Neural progenitor cell (in vitro differentiated cells): ENCODE measurements around the gene RAD51B. TPM values are rescaled to one million over a fixed set of nuclear protein-coding genes. Genes with fewer than 3 reads are reported as not detected.

Source experiments
- DNase-seq: peaks from one replicate; pipeline ENCODE4 v3.0.0-alpha.2; 2016; ENCODE audit warnings: low spot score
- H2AFZ ChIP-seq: fragments of 200-600 bp; sonication (generic); replicated peaks from 2 replicates; pipeline ENCODE4 v1.6.1; 2016; ENCODE audit warnings: antibody characterized with exemption
- H3F3A ChIP-seq: fragments of 200-600 bp; sonication (generic); 2 replicates; pipeline ENCODE4 v1.6.1; 2016; ENCODE audit warnings: antibody characterized with exemption, low read depth
- H3K27ac ChIP-seq: fragments of 200-600 bp; sonication (generic); 2 replicates; pipeline ENCODE4 v1.5.1; 2016; ENCODE audit warnings: mild to moderate bottlenecking
- H3K27me3 ChIP-seq: fragments of 200-600 bp; sonication (generic); 2 replicates; pipeline ENCODE4 v1.6.1; 2016; ENCODE audit warnings: mild to moderate bottlenecking, moderate library complexity
- H3K36me3 ChIP-seq: fragments of 200-600 bp; sonication (generic); 2 replicates; pipeline ENCODE4 v1.5.1; 2016
- H3K4me1 ChIP-seq: fragments of 200-600 bp; sonication (generic); 2 replicates; pipeline ENCODE4 v1.6.1; 2016; ENCODE audit warnings: mixed run types
- H3K4me2 ChIP-seq: fragments of 200-600 bp; sonication (generic); 2 replicates; pipeline ENCODE4 v1.6.1; 2016
- H3K4me3 ChIP-seq: fragments of 200-600 bp; sonication (generic); 2 replicates; pipeline ENCODE4 v1.5.1; 2016
- H3K79me2 ChIP-seq: fragments of 200-600 bp; sonication (generic); 2 replicates; pipeline ENCODE4 v1.6.1; 2016; ENCODE audit warnings: low read depth
- H3K9ac ChIP-seq: fragments of 200-600 bp; sonication (generic); 2 replicates; pipeline ENCODE4 v1.6.1; 2016
- H3K9me3 ChIP-seq: fragments of 200-600 bp; sonication (generic); 2 replicates; pipeline ENCODE4 v1.5.1; 2016; ENCODE audit warnings: low read depth
- H4K20me1 ChIP-seq: fragments of 200-600 bp; sonication (generic); 2 replicates; pipeline ENCODE4 v1.6.1; 2016; ENCODE audit warnings: low read depth
- H3K27ac Mint-ChIP-seq: 3 replicates; pipeline ENCODE4 v1.8.0; 2021; ENCODE audit warnings: mixed read lengths
- H3K27me3 Mint-ChIP-seq: 2 replicates; pipeline ENCODE4 v1.8.0; 2022; ENCODE audit warnings: low read depth, mild to moderate bottlenecking, inconsistent platforms, moderate library complexity, mixed read lengths; ENCODE audit not compliant: insufficient read depth
- H3K36me3 Mint-ChIP-seq: 3 replicates; pipeline ENCODE4 v1.8.0; 2021; ENCODE audit warnings: mixed read lengths
- H3K4me1 Mint-ChIP-seq: 3 replicates; pipeline ENCODE4 v1.8.0; 2021; ENCODE audit warnings: mixed read lengths
- H3K4me3 Mint-ChIP-seq: 3 replicates; pipeline ENCODE4 v1.8.0; 2021; ENCODE audit warnings: mild to moderate bottlenecking, moderate library complexity, mixed read lengths
- H3K9me3 Mint-ChIP-seq: 3 replicates; pipeline ENCODE4 v1.8.0; 2020; ENCODE audit warnings: mixed read lengths
- EZH2 ChIP-seq: fragments of 200-600 bp; sonication (generic); IDR thresholded peaks from 2 replicates; pipeline ENCODE4 v1.6.1; 2017; ENCODE audit warnings: antibody characterized with exemption, mild to moderate bottlenecking, moderate library complexity
- EZH2phosphoT487 ChIP-seq: fragments of 200-600 bp; sonication (generic); IDR thresholded peaks from 2 replicates; pipeline ENCODE4 v1.6.1; 2017; ENCODE audit warnings: antibody characterized with exemption
- total RNA-seq: library from RNA; depleted of rRNA; stranded (reverse); fragments of >200 nt; gene quantifications from 2 replicates; pipeline ENCODE4 v1.2.3, GENCODE V29; 2015; ENCODE audit warnings: low replicate concordance
- TF ChIP-seq, protein P1 (sequence below): fragments of 200-600 bp; sonication (generic); IDR thresholded peaks from 2 replicates; pipeline ENCODE4 v1.5.1; 2017; ENCODE audit warnings: antibody characterized with exemption, mild to moderate bottlenecking

The RAD51B gene
- total RNA-seq, 1 donor from 2014 or later, result 50.5 TPM

DNA sequence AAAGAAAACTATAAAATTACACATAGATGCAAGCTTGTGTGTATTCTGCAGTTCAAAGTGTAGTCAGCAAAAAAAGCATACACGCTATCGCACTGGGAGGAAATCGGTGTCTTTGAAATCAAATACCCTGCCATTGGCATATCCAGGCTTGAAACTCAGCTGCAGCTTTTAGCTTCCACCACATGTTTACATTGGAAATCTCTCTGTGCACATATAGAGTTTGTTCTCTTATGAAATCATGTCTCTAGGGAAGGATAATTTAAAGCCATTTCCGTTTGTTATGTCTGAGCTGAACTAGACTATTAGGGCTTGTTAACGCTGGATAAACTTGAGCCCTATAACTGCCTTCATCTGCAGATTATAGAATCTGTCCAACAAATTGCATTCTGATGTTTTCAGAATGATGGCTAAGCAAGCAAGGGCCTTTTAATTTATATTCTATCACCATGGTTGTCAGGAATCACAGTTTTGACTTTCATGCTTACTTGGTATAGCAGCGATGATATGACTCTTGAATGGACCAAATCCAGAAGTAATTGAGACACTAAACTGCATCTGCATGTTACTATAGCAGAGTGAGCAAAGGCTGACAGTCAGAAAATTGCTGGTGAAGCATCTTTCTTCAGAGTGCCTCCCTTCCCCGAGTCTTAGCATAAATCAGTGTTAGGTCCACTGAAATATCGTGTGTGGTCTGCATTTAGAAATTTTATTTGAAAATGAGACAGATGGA, 530.5 kb downstream of the RAD51B start:
- Histone ChIP-seq H3K79me2 (no peaks in the 10 kb centered on the region), H3K4me1 (peaks cover 8% of the 10 kb centered on the region), H3K36me3 (no peaks in the 10 kb centered on the region), H2AFZ (no peak overlapping the region), H3F3A (peaks cover 16% of the 10 kb centered on the region), H3K27me3 (no peaks in the 10 kb centered on the region), H3K4me3 (no peak overlapping the region), H3K4me2 (no peak overlapping the region), H3K9me3 (no peaks in the 10 kb centered on the region), H3K9ac (no peak overlapping the region), H3K27ac (no peak overlapping the region), H4K20me1 (no peaks in the 10 kb centered on the region)
- no peak for DNase-seq
- TF ChIP-seq, protein P1, sequence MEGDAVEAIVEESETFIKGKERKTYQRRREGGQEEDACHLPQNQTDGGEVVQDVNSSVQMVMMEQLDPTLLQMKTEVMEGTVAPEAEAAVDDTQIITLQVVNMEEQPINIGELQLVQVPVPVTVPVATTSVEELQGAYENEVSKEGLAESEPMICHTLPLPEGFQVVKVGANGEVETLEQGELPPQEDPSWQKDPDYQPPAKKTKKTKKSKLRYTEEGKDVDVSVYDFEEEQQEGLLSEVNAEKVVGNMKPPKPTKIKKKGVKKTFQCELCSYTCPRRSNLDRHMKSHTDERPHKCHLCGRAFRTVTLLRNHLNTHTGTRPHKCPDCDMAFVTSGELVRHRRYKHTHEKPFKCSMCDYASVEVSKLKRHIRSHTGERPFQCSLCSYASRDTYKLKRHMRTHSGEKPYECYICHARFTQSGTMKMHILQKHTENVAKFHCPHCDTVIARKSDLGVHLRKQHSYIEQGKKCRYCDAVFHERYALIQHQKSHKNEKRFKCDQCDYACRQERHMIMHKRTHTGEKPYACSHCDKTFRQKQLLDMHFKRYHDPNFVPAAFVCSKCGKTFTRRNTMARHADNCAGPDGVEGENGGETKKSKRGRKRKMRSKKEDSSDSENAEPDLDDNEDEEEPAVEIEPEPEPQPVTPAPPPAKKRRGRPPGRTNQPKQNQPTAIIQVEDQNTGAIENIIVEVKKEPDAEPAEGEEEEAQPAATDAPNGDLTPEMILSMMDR, result no peak
- TF ChIP-seq EZH2phosphoT487 (no peak), EZH2 (no peak)
- no peak overlapping the region for H3K4me3 Mint-ChIP-seq
- H3K36me3 Mint-ChIP-seq, result peaks cover 11% of the 10 kb centered on the region
- no peaks in the 10 kb centered on the region for H3K27me3 Mint-ChIP-seq
- H3K4me1 Mint-ChIP-seq, result peaks cover 13% of the 10 kb centered on the region
- H3K9me3 Mint-ChIP-seq, result peaks cover 19% of the 10 kb centered on the region
- no peak overlapping the region for H3K27ac Mint-ChIP-seq

- Histone ChIP-seq H3F3A (peaks cover 24% of the 10 kb centered on the region), H3K4me1 (peaks cover 29% of the 10 kb centered on the region), H3K36me3 (no peaks in the 10 kb centered on the region), H3K79me2 (no peaks in the 10 kb centered on the region), H3K4me3 (no peak overlapping the region), H3K4me2 (no peak overlapping the region), H3K27ac (no peak overlapping the region), H4K20me1 (no peaks in the 10 kb centered on the region), H2AFZ (no peak overlapping the region), H3K9me3 (no peaks in the 10 kb centered on the region), H3K27me3 (no peaks in the 10 kb centered on the region), H3K9ac (no peak overlapping the region)
- TF ChIP-seq EZH2, result no peak
- TF ChIP-seq, protein P1, result no peak
- TF ChIP-seq EZH2phosphoT487, result no peak
- Mint-ChIP-seq H3K27me3 (no peaks in the 10 kb centered on the region), H3K4me1 (peaks cover 28% of the 10 kb centered on the region), H3K4me3 (no peak overlapping the region), H3K9me3 (peaks cover 14% of the 10 kb centered on the region), H3K27ac (no peak overlapping the region), H3K36me3 (peaks cover 4% of the 10 kb centered on the region)
- DNase-seq, result no peak
Observed at GRCh38 chr14:68355415-68355814, 535.8 kb downstream of the RAD51B start.

- Mint-ChIP-seq H3K27me3 (no peaks in the 10 kb centered on the region), H3K36me3 (peaks cover 4% of the 10 kb centered on the region), H3K9me3 (peaks cover 7% of the 10 kb centered on the region), H3K4me3 (no peak overlapping the region), H3K4me1 (peaks cover 29% of the 10 kb centered on the region), H3K27ac (no peak overlapping the region)
- Histone ChIP-seq H4K20me1 (no peaks in the 10 kb centered on the region), H3K79me2 (no peaks in the 10 kb centered on the region), H3F3A (peaks cover 9% of the 10 kb centered on the region), H3K9ac (no peak overlapping the region), H3K36me3 (no peaks in the 10 kb centered on the region), H2AFZ (no peak overlapping the region), H3K9me3 (no peaks in the 10 kb centered on the region), H3K27me3 (no peaks in the 10 kb centered on the region), H3K4me2 (no peak overlapping the region), H3K4me3 (no peak overlapping the region), H3K4me1 (peaks cover 22% of the 10 kb centered on the region), H3K27ac (no peak overlapping the region)
- DNase-seq, result no peak
- TF ChIP-seq, protein P1, result no peak
- TF ChIP-seq EZH2phosphoT487, result no peak
Observed at GRCh38 chr14:68357777-68358176, 538.2 kb downstream of the RAD51B start.
